Measurements from ENCODE around the gene KRT83. TPM values are rescaled to one million over a fixed set of nuclear protein-coding genes. Genes with fewer than 3 reads are reported as not detected.

The KRT83 gene
- polyA plus RNA-seq, 3 donors: not detected

- Histone ChIP-seq H3K27me3 (ENCODE audit: control insufficient read depth in 2 of 2, insufficient read depth in 2 of 2, low read length in 2 of 2) (no peaks in the 10 kb centered on the region), H3K4me3 (replicated peaks in 1 of 3; ENCODE audit: low read depth in 2 of 3, low read length in 3 of 3) (no peak overlapping the region), H3K4me1 (ENCODE audit: control insufficient read depth in 1 of 2, insufficient read depth in 2 of 2, low read length in 2 of 2) (no peaks in the 10 kb centered on the region), H3K9me3 (replicated peaks in 1 of 2; ENCODE audit: control insufficient read depth in 1 of 2, insufficient read depth in 1 of 2, low read length in 2 of 2) (no peaks in the 10 kb centered on the region), H3K36me3 (replicated peaks in 1 of 2; ENCODE audit: control insufficient read depth in 1 of 2, insufficient read depth in 2 of 2, low read length in 2 of 2) (no peaks in the 10 kb centered on the region), H3K4me2 (replicated peaks; ENCODE audit: extremely low read depth, low read length, poor library complexity, severe bottlenecking) (no peak overlapping the region), H2AFZ (ENCODE audit: insufficient read depth, low read depth, low read length, poor library complexity, severe bottlenecking) (no peak overlapping the region), H4K20me1 (ENCODE audit: insufficient read depth, low read length) (no peaks in the 10 kb centered on the region), H3K27ac (ENCODE audit: low read depth in 1 of 2, low read length in 2 of 2) (no peak overlapping the region), H3K79me2 (ENCODE audit: insufficient read depth, low read length) (no peaks in the 10 kb centered on the region), H3K9ac (ENCODE audit: insufficient read depth, low read length, poor library complexity, severe bottlenecking) (no peak overlapping the region)
- WGBS (ENCODE audit: insufficient coverage): 97% methylated on average over 9 of the region's 12 CpGs
- no peaks in the 10 kb centered on the region for H3K4me1 Mint-ChIP-seq
- intact Hi-C loops (cut with micrococcal nuclease): no loop called here
- H3K27me3 Mint-ChIP-seq (ENCODE audit: low read depth in 3 of 3): peaks cover 3 to 14% (median 5%) of the 10 kb centered on the region in 3 donors
- TF ChIP-seq CTCF (IDR thresholded peaks at IDR 0.05): no peak
- H3K4me3 Mint-ChIP-seq: no peak overlapping the region
- peaks cover 0 to 5% (median 3%) of the 10 kb centered on the region in 7 donors for H3K9me3 Mint-ChIP-seq
- peak overlapping the region in 1 of 7 donors; percentile 20 for H3K27ac Mint-ChIP-seq
- DNase-seq: no peak
- H3K36me3 Mint-ChIP-seq: no peaks in the 10 kb centered on the region
These were observed 22.9 kb upstream of the KRT83 start for GRCh38 chr12:52344111-52344510.

GRCh38 chr12:52343550-52343949 is 22.4 kb upstream of the KRT83 start:
- H3K36me3 ChIP-seq (replicated peaks in 1 of 2; ENCODE audit: control insufficient read depth in 1 of 2, insufficient read depth in 2 of 2, low read length in 2 of 2): no peaks in the 10 kb centered on the region
- Mint-ChIP-seq H3K4me1 (no peaks in the 10 kb centered on the region), H3K27ac (no peak overlapping the region), H3K36me3 (no peaks in the 10 kb centered on the region), H3K4me3 (no peak overlapping the region), H3K27me3 (ENCODE audit: low read depth in 3 of 3) (peaks cover 3 to 14% (median 7%) of the 10 kb centered on the region in 3 donors), H3K9me3 (peaks cover 0 to 5% (median 3%) of the 10 kb centered on the region in 7 donors)
- no peaks in the 10 kb centered on the region for H3K9me3 ChIP-seq (replicated peaks in 1 of 2; ENCODE audit: control insufficient read depth in 1 of 2, insufficient read depth in 1 of 2, low read length in 2 of 2)
- no CpG with 5 or more reads among the region's 2 CpGs for WGBS (ENCODE audit: insufficient coverage)
- no peak for DNase-seq
- H3K4me2 ChIP-seq (replicated peaks; ENCODE audit: extremely low read depth, low read length, poor library complexity, severe bottlenecking): no peak overlapping the region
- TF ChIP-seq CTCF (IDR thresholded peaks at IDR 0.05): no peak
- H3K27me3 ChIP-seq (ENCODE audit: control insufficient read depth in 2 of 2, insufficient read depth in 2 of 2, low read length in 2 of 2): no peaks in the 10 kb centered on the region
- no peak overlapping the region for H3K4me3 ChIP-seq (replicated peaks in 1 of 3; ENCODE audit: low read depth in 2 of 3, low read length in 3 of 3)
- H3K4me1 ChIP-seq (ENCODE audit: control insufficient read depth in 1 of 2, insufficient read depth in 2 of 2, low read length in 2 of 2): no peaks in the 10 kb centered on the region
- no peak overlapping the region for H2AFZ ChIP-seq (ENCODE audit: insufficient read depth, low read depth, low read length, poor library complexity, severe bottlenecking)
- no peak overlapping the region for H3K9ac ChIP-seq (ENCODE audit: insufficient read depth, low read length, poor library complexity, severe bottlenecking)
- intact Hi-C loops (cut with micrococcal nuclease): no loop called here
- H3K27ac ChIP-seq (ENCODE audit: low read depth in 1 of 2, low read length in 2 of 2): no peak overlapping the region
- H3K79me2 ChIP-seq (ENCODE audit: insufficient read depth, low read length): no peaks in the 10 kb centered on the region
- no peaks in the 10 kb centered on the region for H4K20me1 ChIP-seq (ENCODE audit: insufficient read depth, low read length)

Data from CD14-positive monocyte (primary cell).